ACHN (cell line): ENCODE measurements around the gene MED26.

Source experiments
- DNase-seq: peaks from one replicate; pipeline ENCODE4 v3.0.0-alpha.2; 2015
- in situ Hi-C: cut with HindIII; loops from 2 replicates; pipeline ENCODE4 v1.10.0; 2017; ENCODE audit warnings: low sequenced_read_pairs, low pct_ligation_motif_present, low pct_unique_long_range_greater_than_20kb

The MED26 gene

DNA sequence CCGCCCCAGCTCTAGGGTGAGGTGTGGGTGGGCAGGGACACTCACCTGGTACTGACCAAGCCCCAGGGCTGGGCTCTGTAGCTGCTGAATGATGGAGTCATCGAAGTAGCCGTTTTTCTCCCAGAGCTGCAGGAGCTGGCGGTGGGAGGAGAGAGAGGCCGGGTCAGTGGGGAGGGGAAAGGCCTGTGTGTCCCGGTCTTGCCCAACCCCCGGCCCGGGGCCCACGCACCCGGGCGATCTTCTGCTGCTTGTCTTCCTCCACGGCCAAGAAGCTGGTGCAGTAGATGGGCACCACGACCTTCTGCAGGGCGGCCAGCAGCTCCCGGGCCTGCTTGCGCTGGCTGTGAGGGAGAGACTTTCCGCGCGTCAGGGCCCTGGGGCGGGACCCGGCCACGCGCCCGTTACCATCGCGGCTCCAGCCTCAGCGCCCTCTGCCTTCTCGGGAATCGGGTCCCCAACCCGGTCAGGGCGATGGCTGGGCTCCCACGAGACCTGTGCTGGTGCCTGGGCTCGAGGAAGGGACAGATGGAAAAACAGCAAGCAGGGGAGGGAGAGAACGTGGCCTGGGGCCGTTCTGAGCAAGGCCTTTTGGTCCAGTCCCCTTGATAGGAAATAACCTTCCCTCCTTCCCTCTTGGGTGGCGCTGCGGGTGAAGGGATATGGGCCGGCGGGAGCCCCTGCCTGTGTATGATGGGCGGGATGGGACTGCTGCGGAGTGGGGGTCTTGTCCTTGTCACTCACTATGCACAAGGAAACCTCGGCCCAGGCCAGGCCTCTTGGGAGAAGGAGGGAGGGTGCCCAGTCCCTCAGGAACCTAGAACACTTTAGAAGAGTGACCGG is 97.2 kb downstream of the MED26 start:
- DNase-seq, result no peak
- in situ Hi-C loops, result no loop called here

- in situ Hi-C loops, result no loop called here
- no peak for DNase-seq
These were observed 98.4 kb downstream of the MED26 start for GRCh38 chr19:16529466-16530144.

DNA sequence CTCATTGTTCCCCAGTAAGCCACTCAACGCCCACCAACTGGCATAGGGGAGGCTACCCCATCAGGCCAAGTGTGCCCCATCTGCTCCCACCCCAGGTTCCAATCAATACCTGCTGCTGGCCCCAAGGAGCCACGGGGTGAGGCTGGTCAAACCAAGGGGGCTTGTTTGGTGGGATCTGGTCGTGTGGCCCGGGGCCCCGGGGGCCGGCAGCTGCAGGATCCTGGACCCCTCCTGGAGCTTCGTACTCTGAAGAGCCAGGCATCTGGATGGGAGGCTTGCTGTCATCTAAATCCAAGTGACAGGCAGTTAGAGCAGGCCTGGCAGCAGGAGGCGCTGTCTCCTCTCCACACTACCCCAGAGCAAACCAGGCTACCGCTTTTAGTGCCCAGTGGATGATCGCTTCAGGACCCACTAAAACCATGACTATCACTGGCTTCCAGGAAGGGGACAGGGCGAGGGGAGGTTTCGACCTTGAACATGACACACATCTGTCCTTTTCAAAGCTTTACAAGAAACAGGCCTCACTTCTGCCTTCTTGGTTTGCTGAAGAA is 100.0 kb downstream of the MED26 start:
- in situ Hi-C loops, result no loop called here
- peak; percentile 17 for DNase-seq

- in situ Hi-C loops, result no loop called here
- DNase-seq, result no peak
These were observed 100.6 kb downstream of the MED26 start for GRCh38 chr19:16527334-16527935.

DNA sequence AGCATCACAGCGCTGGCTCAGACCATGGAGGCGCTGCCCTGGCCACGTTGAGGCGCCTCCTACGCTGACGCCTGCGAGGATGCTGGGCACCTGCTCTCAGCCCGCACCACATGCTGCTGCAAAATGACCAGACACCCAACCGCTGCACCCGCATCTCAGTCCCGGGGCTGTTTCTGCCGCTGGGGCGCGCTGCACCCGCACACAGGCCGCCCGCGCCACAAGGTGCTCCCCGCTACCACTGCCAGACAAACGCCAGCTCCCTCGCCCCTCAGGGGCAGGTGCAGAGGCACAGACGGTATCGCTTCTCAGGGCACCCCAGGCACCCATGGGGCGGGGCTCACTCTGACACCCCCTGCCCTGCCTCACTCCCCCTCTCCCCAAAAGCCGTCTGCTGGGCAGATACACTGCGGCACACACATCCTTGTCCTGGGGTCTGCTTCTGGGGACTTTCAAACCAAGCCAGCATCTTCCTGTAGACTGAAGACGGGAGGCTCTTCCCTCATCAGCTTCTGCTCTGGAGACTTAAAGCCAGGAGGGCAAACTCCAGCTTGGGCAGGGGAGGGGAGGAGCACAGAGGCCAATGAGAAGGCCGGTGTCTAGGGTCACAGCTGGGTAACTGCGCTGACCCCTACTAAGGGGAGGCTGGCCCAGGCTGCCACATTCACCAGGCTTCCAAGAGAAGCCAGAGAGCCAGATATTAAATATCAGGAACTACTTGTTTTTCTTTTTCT is 102.1 kb downstream of the MED26 start:
- no peak for DNase-seq
- in situ Hi-C loops, result no loop called here

DNA sequence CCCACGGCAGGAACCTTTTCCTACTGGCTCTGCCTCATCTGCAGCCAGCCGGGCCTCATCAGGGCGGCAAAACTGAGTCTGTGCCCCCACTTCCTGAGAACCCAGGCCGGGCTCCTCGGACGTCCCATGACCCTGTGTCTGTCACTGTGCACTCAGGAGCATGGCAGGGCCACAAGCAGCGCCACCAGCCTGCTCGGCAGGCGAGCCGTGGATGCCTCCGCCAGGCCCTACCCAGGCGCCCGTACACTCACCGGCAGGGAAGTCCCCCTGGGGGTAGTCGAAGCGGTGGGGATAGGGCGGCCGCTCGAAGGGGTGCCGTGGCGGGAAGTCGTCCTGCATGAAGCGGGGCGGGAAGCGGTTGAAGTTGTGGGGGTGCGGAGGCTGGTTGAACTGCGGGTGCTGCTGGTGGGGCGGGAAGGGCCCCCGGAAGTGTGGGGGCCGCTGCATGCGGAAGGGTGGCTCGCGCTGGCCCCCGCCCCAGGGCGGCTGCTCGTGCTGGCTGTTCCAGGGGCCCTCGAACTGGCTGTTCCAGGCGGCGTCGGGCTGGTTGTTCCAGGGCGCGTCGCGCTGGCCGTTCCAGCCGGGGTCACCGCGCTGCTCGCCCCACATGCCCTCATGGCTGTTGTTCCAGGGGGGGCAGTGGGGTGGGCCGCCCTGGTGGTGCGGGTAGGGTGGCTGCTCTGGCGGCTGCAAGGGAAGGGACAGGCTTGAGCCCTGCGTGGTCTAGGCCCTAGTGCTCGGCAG is 102.8 kb downstream of the MED26 start:
- in situ Hi-C loops, result no loop called here
- DNase-seq, result no peak
